ENCODE data around the gene FBXL12.

DNA sequence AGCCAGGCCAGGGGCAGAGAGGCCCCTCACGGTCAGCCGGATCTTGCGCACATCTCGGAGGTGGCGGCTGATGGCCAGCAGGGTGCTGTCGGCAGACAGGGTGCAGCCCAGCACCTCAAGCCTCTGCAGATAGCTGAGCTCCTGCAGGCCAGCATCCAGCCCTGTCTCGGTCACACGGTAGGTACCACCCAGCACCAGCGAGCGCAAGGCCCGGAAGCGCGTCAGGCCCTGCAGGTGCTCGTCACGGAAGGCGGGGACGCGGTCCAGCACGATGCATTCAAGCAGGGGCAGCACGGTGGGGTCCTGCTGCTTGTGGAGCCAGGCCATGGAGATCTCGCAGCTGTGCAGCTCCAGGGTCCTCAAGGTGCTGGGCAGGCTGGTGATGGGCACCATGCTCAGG lies 7.7 kb downstream of the FBXL12 start:
- TF ChIP-seq, protein P1, sequence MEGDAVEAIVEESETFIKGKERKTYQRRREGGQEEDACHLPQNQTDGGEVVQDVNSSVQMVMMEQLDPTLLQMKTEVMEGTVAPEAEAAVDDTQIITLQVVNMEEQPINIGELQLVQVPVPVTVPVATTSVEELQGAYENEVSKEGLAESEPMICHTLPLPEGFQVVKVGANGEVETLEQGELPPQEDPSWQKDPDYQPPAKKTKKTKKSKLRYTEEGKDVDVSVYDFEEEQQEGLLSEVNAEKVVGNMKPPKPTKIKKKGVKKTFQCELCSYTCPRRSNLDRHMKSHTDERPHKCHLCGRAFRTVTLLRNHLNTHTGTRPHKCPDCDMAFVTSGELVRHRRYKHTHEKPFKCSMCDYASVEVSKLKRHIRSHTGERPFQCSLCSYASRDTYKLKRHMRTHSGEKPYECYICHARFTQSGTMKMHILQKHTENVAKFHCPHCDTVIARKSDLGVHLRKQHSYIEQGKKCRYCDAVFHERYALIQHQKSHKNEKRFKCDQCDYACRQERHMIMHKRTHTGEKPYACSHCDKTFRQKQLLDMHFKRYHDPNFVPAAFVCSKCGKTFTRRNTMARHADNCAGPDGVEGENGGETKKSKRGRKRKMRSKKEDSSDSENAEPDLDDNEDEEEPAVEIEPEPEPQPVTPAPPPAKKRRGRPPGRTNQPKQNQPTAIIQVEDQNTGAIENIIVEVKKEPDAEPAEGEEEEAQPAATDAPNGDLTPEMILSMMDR (IDR thresholded peaks at IDR 0.05), result no peak
- TF ChIP-seq POLR2A (IDR thresholded peaks at IDR 0.05), result no peak
